ENCODE data around the gene SPEG.
"Not testable (repeated sequence)": the region's sequence is repeated elsewhere in the genome, so short reads cannot be mapped to it uniquely, and the experiment has no call there.

The SPEG gene

DNA sequence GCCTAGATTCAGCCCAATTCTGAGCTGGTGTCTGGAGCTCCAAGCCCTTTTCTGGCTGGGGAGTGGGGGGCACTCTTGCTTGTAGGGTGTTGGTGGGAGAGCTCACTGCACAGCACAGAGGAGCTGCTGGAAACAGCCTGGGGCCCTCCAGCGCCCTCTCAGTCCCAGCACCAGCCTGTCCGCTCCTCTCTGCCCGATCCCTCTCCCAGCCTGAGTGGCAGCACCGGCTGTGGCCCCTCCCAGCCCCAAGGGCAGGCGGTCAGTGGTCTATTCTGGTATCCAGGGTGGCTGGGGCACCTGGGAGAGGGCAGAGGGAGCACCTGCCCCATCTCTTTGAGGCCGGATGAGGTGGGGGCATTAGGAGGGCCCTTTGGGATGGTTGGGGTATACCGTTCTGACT is 29.7 kb upstream of the SPEG start:
- FAIRE-seq: no peak

DNA sequence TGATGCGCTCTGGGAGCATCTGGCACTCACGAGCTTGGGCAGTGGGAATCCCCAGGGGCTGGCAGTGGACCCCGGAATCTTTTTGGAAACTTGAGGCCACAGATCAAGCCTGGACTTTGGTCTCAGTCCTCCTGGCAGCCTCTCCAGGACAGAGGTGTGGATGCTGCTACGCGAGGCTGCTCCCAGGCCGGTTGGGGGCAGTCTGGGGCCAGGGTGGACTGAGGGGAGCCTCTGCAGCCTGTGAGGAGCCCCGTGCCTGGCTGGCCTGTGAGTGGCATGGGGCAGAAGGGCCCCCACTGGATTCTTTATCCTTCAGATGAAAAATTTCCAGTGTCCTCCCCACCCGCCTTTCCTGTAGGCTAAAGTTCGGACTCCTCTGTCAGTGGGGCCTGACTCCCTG is 29.2 kb upstream of the SPEG start:
- no peak for DNase-seq (ENCODE audit: low spot score)
- FAIRE-seq: no peak

More for the DNA sequence above, 29.7 kb upstream of the SPEG start:
- DNase-seq (ENCODE audit: low spot score): no peak

DNA sequence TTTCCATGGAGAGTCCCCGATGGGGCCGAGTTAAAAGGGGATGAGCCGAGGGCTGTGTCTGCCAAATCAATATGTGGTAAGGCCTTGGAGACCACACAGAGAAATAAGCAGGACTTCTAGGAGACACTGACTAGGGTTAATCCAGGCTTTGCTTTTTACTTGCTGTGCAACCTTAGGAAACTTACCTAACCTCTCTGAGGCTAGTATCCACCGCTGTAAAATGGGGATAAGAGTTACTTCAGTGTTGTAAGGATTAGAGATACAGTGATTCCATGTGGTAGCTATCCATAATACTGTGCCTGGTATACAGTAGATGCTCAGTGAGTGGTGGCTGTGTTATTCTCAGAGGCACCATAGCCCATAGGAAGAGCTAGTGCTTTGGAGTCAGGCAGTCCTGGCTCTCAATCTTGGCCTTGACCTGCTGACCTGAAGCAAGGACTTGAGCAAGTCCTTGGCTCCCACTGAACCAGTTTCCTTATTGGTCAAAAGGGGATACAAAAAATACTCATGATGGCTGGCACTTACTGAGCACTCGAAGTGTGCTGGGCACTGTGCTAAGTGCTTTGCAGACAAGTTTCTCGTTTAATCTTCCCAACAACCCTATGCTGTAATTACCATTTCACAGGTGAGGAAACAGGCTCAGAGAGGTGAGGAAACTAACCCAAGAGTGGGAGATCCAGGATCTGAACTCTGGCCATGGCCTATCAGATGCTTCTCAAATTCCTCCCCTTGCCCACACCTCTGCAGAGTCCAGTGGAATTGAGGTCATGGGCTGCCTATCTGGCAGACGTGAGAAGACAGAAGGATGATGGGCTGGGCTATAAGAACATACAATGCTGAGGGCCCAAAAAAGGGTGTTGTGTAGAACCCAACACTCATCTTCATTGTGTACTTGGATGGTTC is 28.4 kb upstream of the SPEG start:
- no peak for FAIRE-seq

DNA sequence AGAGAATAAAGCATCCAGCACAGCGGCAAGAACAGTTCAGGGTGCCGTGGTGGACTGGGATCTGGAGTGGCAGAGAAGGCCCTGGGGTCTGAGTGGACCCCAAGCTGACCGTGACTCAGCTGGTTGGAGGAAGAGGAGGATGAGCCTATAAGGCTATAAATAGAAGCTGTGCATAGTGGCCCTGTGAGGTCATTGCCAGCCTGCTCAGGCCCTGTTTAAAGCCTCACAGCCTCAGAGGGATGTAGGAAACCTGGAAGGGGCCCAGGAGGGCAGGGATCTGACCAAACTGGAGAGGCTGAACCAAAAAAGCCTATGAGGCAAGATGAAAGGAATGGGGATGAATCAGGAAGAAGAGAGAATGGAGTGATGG is 27.8 kb upstream of the SPEG start:
- DNase-seq (ENCODE audit: low spot score): peak; percentile 85
- FAIRE-seq: no peak

More for the DNA sequence above, 28.4 kb upstream of the SPEG start:
- no peak for DNase-seq (ENCODE audit: low spot score)

DNA sequence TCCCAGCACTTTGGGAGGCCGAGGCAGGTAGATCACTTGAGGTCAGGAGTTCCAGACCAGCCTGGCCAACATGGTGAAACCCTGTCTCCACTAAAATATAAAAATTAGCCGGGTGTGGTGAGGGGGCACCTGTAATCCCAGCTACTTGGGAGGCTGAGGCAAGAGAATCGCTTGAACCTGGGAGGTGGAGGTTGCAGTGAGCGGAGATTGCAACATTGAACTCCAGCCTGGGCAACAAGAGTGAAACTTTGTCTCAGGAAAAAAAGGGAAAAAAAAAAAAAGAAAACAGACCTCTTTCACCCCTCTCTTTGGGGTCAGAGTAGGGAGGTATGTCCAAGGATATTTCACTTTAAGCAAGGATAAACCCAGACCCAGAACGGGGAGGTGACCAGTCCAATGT is 27.3 kb upstream of the SPEG start:
- not testable (repeated sequence) for DNase-seq (ENCODE audit: low spot score); FAIRE-seq

DNA sequence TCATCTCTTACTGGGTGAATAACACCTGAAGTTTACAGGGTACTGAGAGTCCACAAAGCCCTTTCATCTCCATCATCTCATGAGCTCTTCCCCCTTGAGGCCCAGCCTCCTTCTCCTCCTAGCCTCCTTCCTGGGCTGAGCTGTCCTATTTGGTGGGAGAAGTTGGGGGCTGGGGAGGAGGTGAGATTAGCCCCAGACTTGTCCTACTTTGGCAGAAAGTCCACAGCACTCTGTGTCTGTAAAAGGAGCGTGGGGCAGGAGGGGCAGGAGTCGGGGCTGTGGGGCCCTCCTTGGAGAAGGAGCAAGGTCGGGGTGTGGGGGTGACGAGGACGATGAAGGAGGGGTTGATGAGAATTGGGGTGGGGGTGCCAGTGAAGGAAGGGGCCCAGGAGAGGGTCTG is 26.4 kb upstream of the SPEG start:
- DNase-seq (ENCODE audit: low spot score): no peak
- no peak for FAIRE-seq

DNA sequence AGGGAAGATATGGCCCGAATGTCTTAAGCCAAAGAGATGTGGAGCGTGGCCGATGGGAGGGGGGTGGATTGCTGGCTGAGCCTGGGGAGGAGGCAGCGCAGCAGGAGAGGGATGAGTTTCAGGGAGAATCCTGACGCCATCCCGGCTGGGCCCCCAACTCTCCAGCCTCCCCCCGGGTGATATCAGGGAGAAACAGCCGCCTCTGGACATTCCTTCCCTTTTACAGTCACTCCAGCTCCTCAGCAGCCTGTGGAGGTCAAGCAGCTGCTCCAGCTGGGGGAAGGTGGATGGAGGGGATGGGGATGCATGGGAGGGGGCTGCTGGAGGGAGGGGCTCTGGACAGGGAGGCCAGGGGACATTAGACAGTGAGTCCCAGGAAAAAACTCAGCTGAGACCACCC is 26.0 kb upstream of the SPEG start:
- FAIRE-seq: no peak
- no peak for DNase-seq (ENCODE audit: low spot score)

DNA sequence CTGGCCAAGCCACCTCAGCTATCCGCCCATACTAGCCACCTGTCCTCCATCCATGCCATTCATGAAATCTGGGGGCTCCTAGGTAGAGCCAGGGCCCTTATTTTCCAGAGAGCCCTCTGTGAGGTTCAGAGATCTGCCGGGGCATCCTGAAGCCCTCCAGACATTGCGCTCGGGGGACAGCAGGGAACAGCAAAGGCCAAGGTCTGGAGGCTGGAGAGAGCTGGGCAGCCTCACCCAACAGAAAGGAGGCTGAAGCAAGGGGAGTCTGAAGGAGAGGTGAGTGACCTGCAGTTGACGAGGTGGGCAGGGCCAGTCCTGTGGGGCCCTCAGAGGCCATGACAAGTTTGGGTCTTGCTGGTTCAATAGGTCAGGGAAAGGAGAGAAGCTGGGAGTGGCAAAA is 25.0 kb upstream of the SPEG start:
- no peak for FAIRE-seq

DNA sequence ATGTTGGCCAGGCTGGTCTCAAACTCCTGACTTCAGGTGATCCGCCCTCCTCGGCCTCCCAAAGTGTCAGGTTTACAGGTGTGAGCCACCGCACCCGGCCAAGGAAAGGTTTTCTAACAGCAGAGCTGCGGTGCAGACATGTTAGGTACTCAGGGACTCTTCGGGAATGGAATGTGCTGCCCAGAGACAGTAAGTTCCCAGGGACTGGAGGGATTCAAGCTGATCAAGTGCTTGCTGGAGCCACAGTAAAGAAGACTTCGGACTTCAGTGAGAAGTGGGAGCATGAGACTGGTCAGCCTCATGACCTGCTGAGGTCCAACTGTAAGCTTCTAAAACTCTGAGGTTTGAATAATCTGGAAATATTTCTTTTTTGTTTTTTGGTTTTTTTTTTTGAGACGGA is 24.3 kb upstream of the SPEG start:
- FAIRE-seq (no peak), DNase-seq (ENCODE audit: low spot score) (no peak)

More for the DNA sequence above, 25.0 kb upstream of the SPEG start:
- DNase-seq (ENCODE audit: low spot score): no peak

DNA sequence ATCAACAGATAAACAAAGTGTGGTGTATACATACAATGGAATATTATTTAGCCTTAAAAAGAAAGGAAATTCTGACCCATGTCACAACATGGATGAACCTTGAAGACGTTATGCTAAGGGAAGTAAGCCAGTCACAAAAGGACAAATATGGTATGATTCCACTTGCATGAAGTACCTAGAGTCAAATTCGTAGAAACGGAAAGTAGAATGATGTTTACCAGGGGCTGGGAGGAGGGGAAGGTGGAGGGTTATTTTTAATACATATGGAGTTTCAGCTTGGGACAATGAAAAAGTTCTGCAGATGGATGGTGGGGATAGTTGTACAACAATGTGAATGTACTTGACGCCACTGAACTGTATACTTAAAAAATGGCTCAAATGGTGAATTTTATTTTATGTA is 19.8 kb upstream of the SPEG start:
- no peak for DNase-seq (ENCODE audit: low spot score)
- FAIRE-seq: no peak

DNA sequence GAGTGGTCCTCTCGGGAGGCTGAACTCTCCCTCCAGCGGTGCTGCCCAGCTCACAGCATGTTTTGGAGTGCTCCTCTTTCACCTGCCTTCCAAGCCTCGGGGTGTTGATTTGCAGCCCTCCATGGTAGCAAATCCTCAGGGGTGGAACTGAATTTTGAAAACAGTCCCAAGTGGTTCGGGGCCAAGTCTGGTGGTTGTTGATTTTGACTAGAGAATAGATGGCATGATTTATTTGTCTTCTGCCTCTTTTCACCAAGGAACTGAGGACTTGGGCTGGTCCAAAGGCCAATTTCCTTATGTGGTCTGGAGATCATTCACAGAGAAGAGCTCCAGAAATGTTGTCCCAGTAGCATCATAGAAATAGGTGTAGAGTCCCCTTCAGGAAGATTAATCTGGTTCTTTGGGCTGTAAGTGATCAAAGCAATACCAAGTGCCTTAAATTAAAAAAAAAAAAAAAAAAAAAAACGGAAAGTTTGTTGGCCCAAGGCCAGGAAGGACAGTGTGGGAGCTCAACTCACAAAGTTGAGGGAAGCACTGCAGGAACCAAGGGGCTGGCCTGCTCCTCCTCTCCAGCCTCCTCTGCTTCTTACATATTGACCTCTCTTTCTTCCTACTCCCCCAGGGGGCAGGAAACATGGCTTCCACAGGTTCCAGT is 18.9 kb upstream of the SPEG start:
- no peak for FAIRE-seq
- DNase-seq (ENCODE audit: low spot score): no peak

DNA sequence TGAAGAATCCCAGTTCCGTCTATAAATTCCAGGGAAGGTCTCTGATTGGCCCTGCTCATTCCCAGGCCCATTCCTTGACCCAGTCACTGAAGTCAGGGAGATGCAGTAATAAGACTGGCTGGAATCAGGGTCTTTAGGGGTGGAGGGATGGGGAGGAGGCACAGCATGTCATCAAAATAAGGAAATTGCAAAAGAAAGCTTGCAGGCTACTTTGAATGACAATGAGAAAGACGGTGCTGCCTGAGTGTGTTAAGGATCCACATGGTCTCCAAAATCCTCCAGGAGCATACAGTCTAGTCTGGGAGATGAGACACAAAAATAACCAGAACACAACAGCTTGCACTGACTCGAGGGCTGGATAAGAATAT is 18.4 kb upstream of the SPEG start:
- FAIRE-seq: no peak
- DNase-seq (ENCODE audit: low spot score): no peak

DNA sequence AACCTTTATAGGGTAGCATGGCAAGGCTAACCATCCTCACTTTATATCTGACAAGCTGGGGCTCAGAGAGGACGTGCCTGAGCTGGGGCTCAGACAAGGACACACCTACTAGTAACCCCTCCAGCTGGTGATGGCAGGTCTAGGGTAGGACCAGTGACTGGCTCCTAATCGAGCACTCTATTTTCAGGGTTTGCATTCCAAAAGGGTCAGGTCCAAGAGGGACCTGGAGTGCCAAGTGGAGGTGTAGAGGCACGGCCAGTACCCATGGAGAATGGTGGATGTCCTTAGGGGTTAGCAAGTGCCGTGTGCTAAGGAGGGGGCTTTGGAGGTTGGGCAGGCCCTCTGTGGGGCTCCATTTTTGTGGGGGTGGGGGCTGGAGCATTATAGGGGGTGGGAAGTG is 17.7 kb upstream of the SPEG start:
- no peak for DNase-seq (ENCODE audit: low spot score)
- no peak for FAIRE-seq

DNA sequence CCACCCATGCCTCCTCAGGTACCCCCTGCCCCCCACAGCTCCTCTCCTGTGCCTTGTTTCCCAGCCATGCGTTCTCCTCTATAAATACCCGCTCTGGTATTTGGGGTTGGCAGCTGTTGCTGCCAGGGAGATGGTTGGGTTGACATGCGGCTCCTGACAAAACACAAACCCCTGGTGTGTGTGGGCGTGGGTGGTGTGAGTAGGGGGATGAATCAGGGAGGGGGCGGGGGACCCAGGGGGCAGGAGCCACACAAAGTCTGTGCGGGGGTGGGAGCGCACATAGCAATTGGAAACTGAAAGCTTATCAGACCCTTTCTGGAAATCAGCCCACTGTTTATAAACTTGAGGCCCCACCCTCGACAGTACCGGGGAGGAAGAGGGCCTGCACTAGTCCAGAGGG is 17.3 kb upstream of the SPEG start:
- no peak for FAIRE-seq

DNA sequence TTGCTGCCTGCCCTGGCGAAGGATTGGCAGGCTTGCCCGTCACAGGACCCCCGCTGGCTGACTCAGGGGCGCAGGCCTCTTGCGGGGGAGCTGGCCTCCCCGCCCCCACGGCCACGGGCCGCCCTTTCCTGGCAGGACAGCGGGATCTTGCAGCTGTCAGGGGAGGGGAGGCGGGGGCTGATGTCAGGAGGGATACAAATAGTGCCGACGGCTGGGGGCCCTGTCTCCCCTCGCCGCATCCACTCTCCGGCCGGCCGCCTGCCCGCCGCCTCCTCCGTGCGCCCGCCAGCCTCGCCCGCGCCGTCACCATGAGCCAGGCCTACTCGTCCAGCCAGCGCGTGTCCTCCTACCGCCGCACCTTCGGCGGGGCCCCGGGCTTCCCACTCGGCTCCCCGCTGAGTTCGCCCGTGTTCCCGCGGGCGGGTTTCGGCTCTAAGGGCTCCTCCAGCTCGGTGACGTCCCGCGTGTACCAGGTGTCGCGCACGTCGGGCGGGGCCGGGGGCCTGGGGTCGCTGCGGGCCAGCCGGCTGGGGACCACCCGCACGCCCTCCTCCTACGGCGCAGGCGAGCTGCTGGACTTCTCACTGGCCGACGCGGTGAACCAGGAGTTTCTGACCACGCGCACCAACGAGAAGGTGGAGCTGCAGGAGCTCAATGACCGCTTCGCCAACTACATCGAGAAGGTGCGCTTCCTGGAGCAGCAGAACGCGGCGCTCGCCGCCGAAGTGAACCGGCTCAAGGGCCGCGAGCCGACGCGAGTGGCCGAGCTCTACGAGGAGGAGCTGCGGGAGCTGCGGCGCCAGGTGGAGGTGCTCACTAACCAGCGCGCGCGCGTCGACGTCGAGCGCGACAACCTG is 16.3 kb upstream of the SPEG start, which contains the start of gene DES:
DES (plus strand) TSS at position 223 of the 857 bp plus-strand sequence; CDS start at position 309, 86 bp downstream.
- DNase-seq (ENCODE audit: low spot score) (no peak), FAIRE-seq (no peak)

More for the DNA sequence above, 17.3 kb upstream of the SPEG start:
- no peak for DNase-seq (ENCODE audit: low spot score)

DNA sequence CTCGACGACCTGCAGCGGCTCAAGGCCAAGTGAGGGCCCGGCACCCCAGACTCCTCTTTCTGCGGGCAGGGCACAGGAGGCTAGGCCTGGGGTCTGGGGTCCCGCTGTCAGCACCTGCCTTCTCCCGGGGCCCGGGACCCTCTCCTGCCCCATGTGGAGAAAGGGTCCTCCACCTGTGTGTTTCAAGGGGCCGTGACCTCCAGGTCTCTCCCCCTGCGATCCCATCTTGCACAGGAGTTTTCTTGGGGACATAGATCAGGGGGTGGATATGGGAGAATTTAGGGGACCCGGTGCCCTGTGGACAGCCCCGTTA is 15.7 kb upstream of the SPEG start:
- FAIRE-seq: no peak

DNA sequence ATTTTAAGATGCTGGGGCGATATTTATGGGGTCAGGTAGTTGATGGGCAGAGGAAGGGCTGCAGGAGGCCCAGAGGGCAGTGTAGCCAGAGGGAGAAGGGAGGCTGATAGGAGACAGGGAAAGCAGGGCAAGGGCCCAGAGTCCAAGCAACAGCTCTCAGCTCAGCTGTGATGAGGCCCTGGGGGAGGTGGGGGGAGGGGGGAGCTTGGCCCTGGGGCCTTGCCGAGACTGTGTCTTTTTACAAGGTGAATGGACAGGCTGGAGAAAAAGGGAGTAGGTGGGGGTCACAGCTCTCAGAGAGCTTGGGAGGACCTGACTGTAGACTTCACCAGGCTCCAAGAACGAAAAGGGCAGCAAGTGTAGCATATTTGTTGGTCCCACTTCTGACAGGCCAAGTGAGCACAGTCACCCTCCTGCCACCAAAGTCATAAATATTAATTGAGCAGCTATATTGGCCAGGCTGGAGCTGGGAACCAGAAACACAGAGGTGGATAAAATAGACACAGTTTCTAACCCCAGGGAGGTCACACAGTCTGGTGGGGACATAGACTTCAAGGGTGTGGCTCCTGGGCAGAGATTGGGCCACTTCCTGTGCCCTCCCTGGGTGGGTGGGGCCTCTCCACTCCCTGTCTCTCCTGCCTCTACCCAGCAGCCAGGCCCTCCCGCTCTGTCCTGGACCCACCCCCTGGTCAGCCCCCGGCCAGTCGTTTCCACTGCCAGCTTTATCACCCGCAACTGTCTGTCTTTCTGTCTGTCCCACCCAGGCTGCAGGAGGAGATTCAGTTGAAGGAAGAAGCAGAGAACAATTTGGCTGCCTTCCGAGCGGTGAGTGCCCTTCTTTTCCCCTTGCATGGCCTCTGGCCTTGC is 15.1 kb upstream of the SPEG start:
- no peak for FAIRE-seq

More for the DNA sequence above, 15.7 kb upstream of the SPEG start:
- no peak for DNase-seq (ENCODE audit: low spot score)

DNA sequence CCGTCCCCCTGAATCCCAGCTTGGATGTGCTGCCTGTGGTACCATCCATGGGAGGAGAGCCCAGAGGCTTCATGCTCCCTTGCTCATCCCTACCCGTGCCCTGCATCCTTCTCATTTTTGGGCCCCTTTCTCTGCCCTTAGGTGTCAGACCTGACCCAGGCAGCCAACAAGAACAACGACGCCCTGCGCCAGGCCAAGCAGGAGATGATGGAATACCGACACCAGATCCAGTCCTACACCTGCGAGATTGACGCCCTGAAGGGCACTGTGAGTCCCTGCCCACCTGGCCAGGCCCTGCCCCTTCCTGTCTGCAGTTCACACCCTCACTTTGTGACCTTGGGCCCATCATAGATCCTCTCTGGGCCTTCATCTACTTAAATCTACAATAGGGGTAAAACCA is 14.0 kb upstream of the SPEG start:
- no peak for FAIRE-seq
- DNase-seq (ENCODE audit: low spot score): no peak

More for the DNA sequence above, 15.1 kb upstream of the SPEG start:
- no peak for DNase-seq (ENCODE audit: low spot score)

DNA sequence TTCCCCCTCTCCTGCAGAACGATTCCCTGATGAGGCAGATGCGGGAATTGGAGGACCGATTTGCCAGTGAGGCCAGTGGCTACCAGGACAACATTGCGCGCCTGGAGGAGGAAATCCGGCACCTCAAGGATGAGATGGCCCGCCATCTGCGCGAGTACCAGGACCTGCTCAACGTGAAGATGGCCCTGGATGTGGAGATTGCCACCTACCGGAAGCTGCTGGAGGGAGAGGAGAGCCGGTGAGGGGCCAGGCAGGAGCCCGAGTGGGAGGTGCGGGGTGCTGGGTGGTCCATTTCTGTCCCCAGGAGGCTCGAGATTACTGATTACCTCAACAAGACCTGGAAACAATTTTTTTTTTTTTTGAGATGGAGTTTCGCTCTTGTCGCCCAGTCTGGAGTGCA is 13.3 kb upstream of the SPEG start:
- FAIRE-seq: no peak
- no peak for DNase-seq (ENCODE audit: low spot score)

DNA sequence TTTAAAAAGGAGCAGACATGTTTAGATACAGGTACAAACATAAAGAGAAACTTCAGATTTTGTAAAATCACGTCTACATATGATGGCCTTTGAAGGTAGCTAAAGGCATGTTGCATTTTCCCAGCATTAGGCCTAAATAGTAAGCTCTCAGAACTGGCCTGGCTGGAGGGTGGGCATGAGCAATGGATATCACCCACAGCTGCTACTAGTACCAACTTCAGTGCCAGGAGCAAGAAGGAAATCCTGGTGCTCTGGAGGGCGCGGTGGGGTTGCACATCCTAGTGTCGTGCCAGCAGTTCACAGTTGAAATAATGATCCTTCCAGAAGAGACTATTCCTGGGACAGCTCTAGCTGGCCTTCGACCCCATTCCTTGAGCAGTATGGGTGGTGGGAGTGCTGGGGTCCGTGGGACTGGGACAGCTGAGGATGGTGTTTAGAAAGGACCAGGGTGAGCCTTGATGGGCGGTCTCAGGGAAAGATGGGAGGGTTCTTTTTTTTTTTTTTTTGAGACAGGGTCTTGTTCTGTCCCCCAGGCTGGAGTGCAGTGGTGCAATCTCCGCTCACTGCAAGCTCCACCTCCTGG is 11.6 kb upstream of the SPEG start:
- no peak for FAIRE-seq
- DNase-seq (ENCODE audit: low spot score): no peak
